ENCODE results near the gene FSTL4.

Gene FSTL4

GRCh38 chr5:133195250-133195649 lies 417.1 kb downstream of the FSTL4 start:
- no peak for DNase-seq (ENCODE audit: low read depth in 2 of 2)

GRCh38 chr5:133193794-133194193 lies 418.5 kb downstream of the FSTL4 start:
- DNase-seq (ENCODE audit: low read depth in 2 of 2): no peak

DNA sequence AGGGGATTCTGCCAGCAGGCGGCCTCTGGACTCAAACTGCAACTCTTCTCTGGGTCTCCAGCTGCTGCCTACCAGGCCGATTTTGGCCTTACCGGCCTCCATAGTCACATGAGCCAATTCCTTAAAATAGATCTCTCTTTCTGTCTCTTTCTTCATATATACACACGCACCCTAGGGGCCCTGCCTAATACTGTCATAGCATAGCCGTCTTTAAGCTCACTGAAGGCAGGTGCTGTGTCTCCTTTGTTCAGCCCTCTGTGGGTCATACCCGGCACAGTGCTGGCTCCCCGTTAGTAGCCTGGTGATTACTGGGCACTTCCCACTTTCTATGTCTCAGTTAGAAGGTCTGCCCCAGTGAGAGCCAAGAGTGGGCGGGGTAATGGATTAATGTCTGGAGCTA lies 419.6 kb downstream of the FSTL4 start:
- no peak for DNase-seq (ENCODE audit: low read depth in 2 of 2)

- no peak for DNase-seq (ENCODE audit: low read depth in 2 of 2)
Observed at GRCh38 chr5:133189881-133190280, 422.5 kb downstream of the FSTL4 start.

DNA sequence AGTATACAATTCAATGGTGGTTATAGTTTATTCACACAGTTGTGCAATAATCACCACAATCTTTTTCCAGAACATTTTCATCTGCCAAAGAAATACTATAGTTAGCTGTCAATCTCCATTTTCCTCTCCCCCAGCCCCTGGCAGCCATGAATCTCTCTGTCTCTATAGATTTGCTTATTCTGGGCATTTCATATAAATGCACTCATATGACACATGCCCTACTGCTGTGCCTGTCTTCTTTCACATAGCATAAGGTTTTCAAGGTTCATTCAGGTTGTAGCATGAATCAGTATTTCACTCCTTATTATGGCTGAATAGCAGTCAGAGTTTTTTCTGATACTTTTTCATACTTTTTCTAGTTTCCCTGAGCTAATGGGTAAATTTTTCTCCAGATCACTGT lies 432.9 kb downstream of the FSTL4 start:
- no peak for DNase-seq (ENCODE audit: low read depth in 2 of 2)

DNA sequence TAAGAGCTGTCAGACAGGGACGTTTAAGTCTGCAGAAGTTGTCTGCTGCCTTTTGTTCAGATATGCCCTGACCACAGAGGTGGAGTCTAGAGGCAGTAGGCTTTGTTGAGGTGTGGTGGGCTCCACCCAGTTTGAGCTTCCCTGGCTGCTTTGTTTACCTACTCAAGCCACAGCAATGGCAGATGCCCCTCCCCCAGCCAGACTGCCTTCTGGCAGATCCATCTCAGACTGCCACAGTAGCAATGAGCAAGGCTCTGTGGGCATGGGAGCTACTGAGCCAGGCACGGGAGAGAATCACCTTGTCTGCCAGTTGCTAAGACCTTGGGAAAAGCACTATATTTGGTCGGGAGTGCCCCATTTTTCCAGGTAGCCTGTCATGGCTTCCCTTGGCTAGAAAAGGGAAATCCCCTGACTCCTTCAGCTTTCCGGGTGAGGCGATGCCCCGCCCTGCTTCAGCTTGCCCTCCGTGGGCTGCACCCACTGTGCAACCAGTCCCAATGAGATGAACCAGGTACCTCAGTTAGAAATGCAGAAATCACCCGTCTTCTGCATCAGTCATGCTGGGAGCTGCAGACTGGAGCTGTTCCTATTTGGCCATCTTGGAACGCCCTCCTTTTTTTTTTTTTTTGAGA lies 441.5 kb downstream of the FSTL4 start:
- peak in 1 of 2 experiments; percentile 17 for DNase-seq (ENCODE audit: low read depth in 2 of 2)

DNA sequence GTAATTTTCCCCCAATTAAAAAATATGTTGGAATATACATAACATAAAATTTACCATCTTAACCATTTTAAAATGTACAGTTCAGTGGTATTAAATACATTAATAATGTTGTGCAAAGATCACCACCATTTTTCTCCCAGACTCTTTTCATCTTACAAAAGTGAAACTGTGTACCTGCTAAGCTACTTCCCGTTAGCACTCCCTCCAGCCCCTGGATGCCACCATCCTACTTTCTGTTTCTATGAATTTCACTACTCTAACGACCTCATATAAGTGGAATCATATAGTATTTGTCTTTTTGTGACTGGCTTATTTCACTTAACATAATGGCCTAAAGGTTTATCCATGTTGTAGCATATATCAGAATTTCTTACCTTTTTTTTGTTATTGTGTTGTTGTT lies 447.6 kb downstream of the FSTL4 start:
- no peak for DNase-seq (ENCODE audit: low read depth in 2 of 2)

GRCh38 chr5:133163839-133164238 lies 448.5 kb downstream of the FSTL4 start:
- DNase-seq (ENCODE audit: low read depth in 2 of 2): no peak

GRCh38 chr5:133159543-133159942 lies 452.8 kb downstream of the FSTL4 start:
- no peak for DNase-seq (ENCODE audit: low read depth in 2 of 2)

DNA sequence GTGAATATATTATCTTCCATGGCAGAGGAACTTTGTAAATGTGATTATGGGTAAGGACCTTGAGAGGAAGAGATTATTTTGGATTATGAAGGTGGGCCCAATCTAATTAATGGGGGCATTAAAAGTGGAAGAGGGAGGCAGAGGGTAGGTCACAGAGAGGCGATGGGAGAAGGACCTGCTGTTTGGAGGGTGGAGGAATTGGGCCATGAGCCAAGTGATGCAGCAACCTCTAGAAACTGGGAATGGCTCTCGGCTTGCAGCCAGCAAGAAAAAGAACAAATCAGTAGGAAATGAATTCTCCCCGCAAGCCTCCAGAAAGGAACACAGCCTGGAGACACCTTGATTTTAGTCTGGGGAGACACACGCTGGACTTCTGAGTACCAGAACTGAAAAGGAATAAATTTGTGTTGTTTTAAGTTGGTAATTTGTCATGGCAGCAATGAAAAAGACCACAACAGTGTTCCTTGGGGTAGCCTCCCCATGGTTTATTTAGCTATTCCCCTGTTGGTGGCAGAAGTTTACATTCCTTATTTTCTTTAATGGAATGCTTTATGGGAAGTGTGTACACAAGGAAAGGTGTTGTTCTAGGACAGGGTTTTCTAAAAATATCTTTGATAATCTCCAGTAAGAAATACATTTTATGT lies 456.9 kb downstream of the FSTL4 start:
- DNase-seq (ENCODE audit: low read depth in 2 of 2): no peak

DNA sequence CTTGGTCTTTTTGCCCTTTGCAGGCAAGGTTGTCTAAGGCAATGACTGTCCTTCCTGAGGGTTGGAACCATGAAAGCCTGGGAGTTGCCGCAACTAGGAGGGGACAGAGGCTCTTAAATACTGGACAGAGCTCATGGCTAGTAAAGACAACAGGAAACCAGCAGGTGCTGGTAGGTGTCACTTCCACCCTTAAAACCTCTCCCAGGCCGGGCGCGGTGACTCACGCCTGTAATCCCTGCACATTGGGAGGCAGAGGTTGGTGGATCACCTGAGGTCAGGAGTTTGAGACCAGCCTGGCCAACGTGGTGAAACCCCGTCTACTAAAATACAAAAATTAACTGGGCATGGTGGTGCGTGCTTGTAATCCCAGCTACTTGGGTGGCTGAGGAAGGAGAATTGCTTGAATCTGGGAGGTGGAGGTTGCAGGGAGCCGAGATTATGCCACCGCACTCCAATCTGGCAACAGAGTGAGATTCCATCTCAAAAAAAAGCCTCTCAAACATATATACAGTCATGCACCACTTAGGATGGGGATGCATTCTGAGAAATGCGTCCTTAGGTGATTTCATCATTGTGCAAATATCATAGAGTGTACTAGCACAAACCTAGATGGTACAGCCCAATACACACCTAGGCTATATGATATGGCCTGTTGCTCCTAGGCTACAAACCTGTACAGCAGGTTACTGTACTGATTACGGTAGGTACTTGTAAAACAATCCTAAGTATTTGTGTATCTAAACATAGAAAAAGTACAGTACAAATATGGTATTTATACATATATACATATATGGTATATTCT lies 457.9 kb downstream of the FSTL4 start:
- DNase-seq (ENCODE audit: low read depth in 2 of 2): no peak

DNA sequence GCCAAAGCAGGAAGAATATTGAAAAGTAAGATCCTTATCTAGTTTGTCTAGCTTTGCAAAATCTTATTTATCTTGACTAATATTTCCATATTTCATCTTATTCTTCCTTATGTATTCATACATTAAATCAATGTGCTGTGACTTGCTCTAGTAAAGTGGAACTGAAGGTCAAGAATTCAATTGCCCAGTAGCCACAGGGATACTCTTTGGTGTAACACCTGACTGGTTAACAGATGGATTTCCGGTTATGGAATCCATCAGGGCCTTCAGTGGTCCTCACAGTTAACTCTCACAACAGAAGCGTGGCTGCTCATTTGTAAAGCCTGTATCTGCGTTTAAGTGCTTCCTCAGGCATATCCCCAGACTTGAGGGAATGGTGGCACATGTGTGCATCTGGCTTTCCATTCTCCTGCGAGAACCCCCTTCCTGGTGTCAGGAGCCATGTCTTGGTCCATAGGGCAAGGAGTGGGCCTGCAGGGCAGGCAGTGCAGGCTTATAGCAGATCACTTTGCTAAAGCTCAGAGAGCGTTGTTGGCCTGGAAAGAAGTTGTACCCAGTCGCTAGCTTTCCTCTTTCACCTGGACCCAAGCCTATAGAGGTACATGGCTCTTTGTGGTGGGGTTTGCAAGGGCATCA lies 461.3 kb downstream of the FSTL4 start:
- DNase-seq (ENCODE audit: low read depth in 2 of 2): no peak

DNA sequence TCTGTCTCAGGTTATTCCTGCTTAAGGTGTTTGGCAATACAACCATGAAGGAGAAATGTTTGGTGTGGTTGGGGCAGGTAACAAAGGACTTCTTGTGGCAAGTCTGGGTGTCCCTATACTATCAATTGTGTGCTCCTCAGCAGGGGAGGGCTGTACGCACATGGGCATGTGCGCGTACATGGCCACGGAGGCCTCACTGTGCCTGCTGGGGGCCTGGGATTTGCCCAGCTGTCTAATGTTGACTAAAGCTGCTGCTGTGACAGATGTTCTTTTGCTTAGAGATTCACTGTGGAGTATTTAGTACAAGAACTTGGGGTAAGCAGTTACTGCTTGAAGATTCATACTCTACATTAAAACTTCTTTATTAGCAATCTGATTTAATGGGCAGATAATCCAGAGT lies 463.0 kb downstream of the FSTL4 start:
- no peak for DNase-seq (ENCODE audit: low read depth in 2 of 2)

DNA sequence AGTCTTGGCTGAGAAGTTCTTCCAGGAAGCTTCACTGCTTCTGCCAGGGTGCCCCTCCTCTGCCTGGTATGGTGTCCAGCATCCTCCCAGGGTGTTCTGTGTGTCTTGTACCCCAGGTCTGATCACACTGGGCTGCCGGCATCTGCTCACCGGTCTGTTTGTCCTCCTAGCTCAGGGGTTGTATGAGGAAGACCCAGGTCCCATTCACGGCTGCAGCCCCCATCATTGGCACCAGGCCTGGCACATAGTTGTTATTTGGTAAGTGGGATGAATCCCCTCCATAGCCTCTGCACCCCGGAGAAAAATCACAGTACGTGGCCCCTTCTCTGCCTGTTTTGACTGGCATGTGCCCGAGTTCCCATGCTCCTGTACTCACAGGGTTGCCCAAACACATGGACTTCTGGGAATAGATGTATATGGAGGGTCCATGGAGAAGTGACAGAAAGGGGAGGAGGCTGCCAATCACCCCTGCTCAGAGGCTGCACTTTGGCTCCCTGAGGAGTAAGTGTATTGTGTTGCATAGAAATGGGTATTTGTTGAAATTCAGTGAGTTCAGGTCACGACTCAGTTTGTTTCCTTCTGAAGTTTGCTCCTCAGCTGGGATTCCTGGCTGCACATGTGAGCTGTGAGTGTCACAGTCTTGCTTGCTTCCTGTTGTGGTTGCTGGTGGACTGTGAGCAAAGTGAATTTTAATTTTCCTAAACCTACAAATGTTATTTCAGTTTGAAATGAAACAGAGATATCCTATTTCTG lies 464.4 kb downstream of the FSTL4 start:
- DNase-seq (ENCODE audit: low read depth in 2 of 2): no peak

GRCh38 chr5:133147411-133147810 lies 464.9 kb downstream of the FSTL4 start:
- DNase-seq (ENCODE audit: low read depth in 2 of 2): no peak
